GM19324 (cell line): ENCODE results near the gene GH2.
"Not testable (repeated sequence)": the region's sequence is repeated elsewhere in the genome, so short reads cannot be mapped to it uniquely, and the experiment has no call there.

Experiments
- ATAC-seq: cut with Tn5 transposase; IDR thresholded peaks from one replicate; pipeline ENCODE4 v1.9.1; 2021; ENCODE audit warnings: mild to moderate bottlenecking, moderate library complexity; ENCODE audit not compliant: unreplicated experiment, low FRiP score

The GH2 gene

DNA sequence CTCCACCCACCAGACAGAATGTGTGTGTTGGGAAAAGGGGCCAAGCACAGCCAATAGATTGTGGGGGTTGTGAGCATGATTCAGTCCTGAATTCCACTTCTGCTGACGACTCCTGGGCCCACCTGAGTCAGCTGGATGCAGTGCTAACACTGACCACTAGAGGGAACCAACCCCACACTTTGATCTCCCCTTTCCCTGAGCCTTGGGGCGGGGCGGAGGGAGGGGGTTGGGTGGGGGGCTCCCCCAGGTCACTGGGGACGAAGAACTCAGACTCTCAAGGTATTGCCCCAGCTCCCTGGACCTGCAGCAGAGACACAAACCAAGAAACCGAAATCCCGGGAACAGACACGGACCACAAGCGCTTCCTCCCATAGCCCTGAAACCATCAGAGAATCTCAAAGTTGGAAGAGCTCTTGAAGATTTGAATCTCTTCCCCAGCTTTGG is 29.9 kb upstream of the GH2 start:
- no peak for ATAC-seq

DNA sequence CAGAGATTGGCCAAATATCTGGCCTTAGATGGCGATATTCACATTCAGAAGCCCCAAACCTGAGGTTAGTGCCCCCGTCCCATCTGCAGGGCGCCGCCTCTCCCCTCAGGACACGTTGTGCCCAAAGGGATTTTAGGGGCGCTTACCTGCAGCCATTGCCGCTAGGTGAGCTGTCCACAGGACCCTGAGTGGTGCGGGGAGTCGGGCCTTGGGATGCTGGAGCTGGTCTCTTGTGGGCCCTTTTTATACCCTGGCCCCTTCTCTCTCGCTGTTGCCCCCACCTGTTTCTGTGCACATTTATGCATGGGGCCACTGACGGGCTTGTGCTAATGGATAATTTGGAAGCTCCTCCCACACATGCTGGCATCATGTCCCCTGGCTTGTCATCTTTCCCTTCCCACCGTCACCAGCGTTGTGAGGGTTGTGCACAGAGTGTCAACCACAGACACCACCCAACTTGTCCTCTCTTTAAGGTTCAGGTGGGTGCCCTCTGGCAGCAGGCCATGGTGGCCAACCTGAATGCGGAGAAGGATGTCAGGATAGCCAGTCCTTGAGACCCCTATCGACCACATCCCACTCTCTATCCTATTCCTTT is 29.4 kb upstream of the GH2 start, which contains the start of gene CSHL1:
Gene CSHL1, minus strand, starts transcription at position 218 of the 595 bp plus-strand sequence. Its CDS starts 62 bp downstream, at position 156.
- no peak for ATAC-seq

DNA sequence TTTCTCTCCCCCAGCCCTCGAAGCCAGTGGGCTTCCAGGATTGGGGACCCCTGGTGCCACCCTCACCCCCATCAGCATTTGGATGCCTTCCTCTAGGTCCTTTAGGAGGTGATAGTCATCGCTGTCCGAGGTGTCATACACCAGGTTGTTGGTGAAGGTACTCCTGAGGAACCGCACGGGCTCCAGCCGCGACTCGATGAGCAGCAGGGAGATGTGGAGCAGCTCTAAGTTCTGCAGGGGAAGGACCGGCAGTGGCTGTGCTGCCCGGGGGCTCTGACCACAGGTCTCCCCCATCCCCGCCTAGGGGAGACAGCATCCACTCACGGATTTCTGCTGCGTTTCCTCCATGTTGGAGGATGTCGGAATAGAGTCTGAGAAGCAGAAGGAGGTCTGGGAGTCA is 28.4 kb upstream of the GH2 start:
- no peak for ATAC-seq

DNA sequence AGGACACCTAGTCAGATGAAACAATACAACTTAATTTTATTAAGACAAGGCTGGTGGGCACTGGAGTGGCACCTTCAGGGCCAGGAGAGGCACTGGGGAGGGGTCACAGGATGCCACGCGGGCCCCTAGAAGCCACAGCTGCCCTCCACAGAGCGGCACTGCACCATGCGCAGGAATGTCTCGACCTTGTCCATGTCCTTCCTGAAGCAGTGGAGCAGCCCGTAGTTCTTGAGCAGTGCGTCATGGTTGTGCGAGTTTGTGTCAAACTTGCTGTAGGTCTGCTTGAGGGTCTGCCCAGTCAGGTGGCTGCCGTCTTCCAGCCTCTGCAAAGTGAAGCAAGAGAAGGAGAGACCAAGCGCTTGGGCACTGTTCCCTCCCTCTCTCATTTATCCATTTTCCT is 27.8 kb upstream of the GH2 start:
- not testable (repeated sequence) for ATAC-seq

DNA sequence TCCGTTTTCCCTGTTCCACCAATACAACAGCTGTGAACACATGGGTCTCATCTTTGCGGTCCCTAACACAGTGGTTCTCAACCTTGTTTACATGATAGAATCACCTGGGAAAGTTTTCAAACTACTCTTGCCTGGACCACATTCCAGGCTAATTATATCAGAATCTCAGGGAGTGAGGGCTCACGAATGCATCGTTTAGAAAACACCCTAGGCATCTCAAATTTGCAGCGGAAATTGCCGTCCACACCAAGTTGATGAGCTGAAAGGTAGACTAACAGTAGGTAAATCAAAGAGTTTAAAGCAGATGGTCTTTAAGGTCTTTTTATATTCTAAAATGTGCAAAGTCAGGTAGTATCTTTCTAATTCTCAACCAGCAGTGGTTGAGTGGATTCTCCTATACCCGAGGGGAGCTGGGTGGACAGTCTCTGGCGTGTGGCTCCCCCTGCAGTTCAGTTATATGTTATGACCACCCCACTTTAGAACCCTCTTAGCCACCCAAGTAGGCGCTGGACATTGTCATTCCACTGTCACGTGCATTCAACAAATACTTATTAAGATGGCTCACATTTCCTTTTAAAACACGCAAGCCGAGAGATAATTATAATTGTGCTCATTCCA is 25.5 kb upstream of the GH2 start:
- ATAC-seq: not testable (repeated sequence)

- ATAC-seq: not testable (repeated sequence)
Observed at GRCh38 chr17:63904796-63905195, 23.1 kb upstream of the GH2 start.

DNA sequence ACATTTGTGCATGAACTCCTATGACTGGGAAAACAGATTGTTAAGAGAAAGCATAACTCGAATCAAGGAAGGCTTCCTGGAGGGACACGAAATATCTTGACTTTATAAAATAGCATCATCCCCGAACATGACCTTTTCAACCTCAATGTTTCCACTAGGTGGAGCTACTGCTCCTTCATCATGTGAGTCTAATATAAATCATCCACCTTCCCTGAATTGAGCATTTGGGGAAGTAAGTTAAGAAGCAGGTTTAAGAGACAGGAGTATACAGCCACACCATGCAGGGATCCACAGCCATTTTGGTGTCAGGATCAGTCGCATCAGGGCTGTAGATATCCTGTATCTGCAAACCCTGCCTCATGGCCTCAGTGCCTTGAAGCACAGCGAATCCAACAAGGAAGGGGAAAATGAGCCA is 22.1 kb upstream of the GH2 start:
- ATAC-seq: not testable (repeated sequence)

DNA sequence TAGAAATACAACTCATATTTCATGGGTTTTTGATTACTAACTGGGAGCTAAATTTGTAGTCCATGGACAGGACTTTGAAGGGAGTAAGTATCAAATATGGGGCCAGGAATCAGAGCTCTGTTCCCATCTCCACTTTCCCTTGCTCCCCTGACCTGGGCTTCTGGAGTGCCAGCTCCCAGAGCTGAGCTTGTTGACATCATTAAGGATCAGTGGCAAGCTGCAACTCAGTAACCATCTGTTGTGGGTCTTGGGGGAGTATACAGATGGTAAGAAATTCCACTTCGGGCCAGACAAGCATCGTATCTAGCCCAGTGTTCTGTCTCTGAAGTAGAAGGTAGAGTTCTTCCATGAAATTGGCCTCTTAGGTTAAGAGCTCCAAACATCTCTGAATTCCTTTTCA is 20.2 kb upstream of the GH2 start:
- ATAC-seq: not testable (repeated sequence)

DNA sequence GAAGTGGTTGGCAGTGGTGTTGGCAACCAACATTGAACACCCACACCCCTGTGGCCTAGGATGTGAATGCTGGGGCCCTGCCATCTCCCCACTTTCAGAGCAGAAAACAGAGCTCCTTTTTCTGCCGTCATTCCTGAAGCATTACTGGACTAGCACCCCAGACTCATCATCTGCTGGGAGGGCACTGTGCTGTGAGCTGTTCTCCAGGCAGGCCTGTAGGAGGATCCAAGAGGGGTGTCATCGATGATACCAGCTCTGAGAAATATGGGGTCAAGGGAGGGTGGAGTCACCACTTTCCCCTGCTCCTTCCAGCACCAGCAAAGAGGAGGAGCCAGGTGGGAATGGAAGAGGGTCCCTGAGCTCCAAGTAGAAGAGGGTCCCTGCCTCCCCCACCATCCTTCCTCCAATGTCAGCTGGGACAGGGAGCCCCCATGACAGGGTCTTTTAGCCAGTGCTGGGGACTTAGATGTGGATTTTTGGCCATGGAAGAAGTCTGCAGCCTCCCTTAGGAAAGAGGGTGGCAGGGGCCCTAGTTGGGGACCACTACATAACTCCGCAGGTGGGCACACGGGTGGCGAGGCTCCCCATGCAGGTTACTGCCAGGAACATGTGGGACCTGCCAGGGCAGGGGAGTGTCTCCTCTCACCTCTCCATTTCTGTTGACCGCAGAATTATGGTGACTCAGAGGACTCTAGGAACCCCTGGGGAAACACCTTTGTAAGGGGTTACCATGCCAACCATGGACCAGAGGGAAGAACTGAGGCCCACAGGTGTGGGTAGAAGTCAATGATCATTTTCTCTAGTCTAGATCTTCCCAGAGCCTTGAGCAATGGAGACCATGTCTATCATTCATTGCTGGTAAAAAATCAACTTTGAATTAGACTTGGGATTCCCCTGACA is 17.4 kb upstream of the GH2 start:
- not testable (repeated sequence) for ATAC-seq

GRCh38 chr17:63896524-63897354 is 15.0 kb upstream of the GH2 start, which contains the start of gene CSH1:
TSS of gene CSH1 (minus strand) at chr17:63896574. CDS start at chr17:63896511, 63 bp downstream.
- ATAC-seq: not testable (repeated sequence)

DNA sequence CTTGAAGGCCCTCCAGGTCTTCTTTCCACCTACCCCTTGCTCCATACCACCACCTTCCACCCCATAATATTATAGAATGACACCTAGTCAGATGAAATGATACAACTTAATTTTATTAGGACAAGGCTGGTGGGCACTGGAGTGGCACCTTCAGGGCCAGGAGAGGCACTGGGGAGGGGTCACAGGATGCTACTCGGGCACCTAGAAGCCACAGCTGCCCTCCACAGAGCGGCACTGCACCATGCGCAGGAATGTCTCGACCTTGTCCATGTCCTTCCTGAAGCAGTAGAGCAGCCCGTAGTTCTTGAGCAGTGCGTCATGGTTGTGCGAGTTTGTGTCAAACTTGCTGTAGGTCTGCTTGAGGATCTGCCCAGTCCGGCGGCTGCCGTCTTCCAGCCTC is 13.1 kb upstream of the GH2 start:
- ATAC-seq: not testable (repeated sequence)

DNA sequence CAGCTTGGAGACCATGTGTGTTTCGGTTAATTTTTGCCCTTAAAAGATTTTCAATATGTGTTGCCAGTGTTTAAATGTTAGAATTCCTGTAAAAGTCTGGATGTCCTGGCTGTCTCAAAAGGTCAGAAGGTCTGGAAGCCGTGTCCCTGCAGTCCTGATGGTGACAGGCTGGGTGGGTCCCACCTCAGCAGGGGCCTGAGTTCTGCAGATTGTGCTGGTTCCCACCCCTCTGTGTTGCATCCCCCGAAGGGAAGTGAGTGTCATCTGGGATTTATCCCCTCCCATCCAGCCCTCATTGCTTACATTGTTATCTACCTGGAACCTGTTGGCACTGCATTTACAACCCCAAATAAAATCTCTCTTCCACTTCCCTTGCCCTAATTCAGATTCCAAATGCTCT is 12.3 kb upstream of the GH2 start:
- ATAC-seq: not testable (repeated sequence)

DNA sequence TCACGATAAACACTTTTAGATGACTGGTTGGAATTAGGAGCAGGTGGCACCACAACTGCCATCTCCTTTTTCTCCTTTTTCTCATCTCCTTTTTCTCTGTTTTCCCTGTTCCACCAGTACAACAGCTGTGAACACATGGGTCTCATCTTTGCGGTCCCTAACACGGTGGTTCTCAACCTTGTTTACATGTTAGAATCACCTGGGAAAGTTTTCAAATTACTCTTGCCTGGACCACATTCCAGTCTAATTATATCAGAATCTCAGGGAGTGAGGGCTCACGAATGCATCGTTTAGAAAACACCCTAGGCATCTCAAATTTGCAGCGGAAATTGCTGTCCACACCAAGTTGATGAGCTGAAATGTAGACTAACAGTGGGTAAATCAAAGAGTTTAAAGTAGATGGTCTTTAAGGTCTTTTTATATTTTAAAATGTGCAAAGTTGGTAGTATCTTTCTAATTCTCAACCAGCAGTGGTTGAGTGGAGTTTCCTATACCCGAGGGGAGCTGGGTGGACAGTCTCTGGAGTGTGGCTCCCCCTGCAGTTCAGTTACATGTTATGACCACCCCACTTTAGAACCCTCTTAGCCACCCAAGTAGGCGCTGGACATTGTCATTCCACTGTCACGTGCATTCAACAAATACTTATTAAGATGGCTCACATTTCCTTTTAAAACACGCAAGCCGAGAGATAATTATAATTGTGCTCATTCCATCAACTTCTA is 10.7 kb upstream of the GH2 start:
- not testable (repeated sequence) for ATAC-seq

- ATAC-seq: not testable (repeated sequence)
Observed at GRCh38 chr17:63889026-63889848, 7.5 kb upstream of the GH2 start.

DNA sequence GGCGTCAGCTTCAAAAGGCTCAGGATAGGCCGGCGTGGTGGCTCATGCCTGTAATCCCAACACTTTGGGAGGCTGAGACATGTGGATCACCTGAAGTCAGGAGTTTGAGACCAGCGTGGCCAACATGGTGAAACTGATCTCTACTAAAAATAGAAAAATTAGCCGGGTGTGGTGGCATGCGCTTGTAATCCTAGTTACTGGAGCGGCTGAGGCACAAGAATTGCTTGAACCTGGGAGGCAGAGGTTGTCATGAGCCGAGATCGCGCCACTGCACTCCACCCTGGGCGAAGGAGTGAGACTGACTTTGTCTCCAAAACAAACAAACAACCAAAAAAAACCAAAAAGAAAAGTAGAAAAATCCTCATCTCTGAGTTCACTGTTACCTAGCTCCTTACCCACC is 3.4 kb upstream of the GH2 start:
- not testable (repeated sequence) for ATAC-seq

DNA sequence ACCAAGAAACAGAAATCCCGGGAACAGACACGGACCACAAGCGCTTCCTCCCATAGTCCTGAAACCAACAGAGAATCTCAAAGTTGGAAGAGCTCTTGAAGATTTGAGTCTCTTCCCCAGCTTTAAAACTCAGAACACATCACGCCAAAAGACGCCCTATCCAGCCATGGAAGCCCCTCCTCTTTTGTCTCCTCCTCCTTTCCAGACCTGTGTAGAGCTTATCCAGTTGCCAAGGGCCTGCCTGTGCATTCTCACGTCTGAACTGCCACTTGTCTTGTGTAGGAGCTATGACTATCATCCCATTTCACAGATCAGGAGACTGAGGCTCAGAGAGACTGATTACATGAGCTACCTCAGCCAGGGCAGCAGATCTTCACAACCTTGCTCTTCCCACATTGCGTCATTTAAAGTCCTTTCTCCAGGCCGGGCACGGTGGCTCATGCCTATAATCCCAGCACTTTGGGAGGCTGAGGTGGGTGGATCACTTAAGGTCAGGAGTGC is 932 bp upstream of the GH2 start:
- ATAC-seq: not testable (repeated sequence)

DNA sequence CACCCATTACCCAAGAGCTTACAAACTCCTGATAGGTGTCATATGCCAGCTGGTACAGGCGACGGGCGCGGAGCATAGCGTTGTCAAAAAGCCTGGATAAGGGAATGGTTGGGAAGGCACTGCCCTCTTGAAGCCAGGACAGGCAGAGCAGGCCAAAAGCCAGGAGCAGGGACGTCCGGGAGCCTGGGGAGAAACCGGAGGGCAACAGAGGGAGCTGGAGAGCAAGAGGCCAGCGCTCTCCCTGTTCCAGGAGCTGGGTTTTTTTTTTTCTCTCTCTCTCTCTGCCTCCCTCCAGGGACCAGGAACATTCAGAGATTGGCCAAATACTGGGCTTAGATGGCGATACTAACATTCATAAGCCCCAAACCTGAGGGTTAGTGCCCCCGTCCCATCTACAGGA is 407 bp downstream of the GH2 start:
- not testable (repeated sequence) for ATAC-seq

GRCh38 chr17:63880706-63881105 is 1.0 kb downstream of the GH2 start:
- ATAC-seq: no peak
